NCI-H526 (cell line): ENCODE measurements around the gene FBXL7.

Source experiments
- DNase-seq, 2 experiments: peaks; one replicate each; lab custom pipeline; 2025; lab: John Stamatoyannopoulos, UW

The FBXL7 gene

DNA sequence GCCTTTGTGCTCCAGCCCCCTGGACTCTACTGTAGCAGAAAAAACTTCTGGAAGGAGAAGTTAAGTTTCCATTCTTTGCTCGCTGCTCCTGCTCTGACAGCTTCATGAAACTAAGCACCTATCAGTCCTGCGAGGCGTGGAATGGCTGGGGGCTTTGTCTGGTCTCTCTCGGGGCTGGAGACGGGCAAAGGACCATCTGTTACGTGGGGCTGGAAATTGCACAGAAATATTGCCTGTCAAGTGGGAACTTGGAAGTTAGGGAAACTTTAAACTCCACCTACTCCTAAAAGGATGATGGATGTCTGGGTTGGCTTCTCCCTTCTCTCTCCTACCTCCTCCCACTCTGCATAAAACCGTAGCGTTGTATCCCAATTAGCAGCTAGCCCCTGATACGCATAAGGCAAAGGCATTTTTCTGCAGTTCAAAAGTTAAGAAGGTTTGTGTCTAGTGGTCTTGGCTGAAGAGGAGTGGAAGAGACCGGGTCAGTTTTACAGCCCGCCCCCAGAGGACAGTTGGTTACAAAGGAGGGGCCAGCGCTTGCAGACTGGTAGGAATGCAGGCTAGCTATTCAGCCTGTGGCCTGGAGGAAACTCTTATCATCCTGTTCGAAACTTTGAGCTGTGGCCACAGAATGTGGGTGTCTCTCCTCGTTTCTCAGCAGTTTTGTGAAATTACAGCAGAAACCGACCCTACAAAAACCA is 1.3 kb downstream of the FBXL7 start:
- peak in 1 of 2 experiments; percentile 9 for DNase-seq

DNA sequence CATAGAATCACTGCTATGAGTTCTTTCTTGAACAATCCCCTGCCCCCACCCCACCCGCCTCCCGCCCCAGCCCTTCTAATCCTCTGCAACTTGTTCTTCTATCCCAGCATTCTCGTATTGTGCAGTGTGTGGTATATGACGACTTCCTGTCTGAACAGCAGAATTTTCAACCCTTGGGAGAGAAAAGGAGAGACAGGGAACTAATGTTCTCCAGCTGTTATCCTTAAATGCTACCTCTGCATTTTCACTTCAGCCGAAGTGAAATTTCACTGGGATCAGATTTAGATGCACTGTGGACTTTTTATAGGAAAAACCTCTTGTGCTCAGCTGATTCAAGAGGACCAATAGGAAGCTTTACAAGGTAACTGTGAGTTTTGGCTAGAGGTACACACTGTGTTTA is 2.2 kb downstream of the FBXL7 start:
- DNase-seq = no peak

DNA sequence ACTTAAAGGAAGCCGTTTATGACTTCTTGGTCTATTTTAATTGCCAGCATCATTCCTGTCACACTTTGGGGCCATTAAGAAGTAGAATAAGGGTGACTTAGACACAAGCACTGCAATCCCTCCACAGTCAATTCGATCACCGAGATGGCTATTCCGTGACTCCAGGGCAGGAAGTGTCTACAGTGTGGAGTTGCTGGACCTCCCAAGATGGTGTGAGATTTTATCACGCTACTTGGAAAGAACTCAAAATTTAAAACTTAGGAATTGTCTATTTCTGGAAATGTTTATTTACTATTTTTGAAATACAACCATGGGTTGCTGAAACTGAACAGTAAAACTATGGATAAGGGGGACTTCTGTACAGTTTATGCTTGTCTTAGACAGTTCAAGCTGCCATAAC is 6.2 kb downstream of the FBXL7 start:
- DNase-seq = no peak

DNA sequence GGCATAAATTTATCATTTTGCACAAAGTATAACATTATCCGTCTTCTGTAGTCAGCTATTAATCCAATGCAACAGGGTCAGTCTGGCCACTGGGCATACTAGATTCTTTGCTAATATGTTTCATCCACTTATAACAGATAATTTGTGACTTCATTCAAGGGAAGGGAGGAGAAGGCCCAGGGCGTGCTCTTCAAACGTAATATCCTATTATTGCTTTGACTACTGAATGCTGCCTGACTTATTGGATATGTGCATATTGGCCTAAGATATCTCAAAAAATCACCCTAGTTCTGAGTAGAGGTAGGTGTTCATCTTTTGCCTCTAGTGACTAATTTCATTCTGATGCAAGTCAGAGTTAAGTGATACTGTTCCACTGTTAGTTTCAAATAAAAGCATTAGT is 6.9 kb downstream of the FBXL7 start:
- DNase-seq = no peak

DNA sequence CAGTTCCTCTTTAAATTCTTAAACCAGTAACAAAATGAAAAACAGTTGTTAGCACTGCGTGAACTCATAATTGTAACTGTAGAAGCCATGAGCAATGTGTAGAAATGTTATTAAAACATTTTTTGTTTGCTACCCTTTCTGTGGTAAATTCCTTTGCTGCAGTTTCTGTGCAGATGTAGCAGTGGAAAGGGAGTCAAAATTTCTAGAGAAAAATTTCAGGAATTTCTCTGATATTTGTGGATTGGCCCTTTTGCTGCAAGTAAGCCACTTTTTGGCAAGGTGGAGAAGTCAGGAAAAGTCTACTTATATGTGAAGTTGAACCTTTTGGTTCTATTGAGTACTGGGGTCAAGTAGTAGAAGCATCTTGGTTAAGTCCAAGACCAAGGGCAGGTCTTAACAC is 10.1 kb downstream of the FBXL7 start:
- no peak for DNase-seq

DNA sequence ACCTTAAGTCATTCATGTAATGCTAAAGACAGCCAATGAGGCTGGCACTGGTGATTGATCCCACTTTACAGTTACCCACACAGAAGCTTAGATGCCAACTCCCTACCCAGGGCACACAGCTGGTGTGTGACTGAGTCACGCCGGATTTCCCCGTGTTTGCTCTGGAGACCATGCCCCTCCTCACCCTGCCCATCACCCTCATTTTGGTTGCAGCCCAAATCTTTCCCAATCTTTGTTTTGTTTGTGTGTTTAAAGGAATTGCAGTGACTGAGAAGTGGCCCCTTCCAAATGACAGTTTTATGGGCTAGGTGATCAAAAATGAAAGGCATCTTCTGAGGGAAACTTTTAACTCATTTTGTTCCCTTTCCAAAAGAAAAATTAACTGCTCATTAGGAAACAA is 10.9 kb downstream of the FBXL7 start:
- DNase-seq = no peak

DNA sequence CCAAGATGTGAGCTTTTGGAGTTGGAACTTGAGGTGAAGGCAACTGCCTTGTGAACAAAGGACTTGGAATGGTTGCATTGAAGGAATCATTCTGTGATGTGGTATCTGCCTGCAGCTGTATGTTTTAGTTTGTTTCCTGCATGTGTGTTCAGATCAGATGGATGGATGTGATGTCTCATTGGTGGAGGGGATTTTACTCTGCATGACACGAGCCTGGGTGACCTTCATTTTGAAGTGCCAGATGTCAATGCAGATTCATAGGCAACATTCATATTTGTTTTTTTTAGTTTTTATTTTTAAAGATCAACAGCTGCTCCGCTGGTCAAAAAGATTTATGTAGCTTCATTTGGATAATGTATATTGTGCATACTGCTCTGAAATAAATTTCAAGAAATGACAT is 13.5 kb downstream of the FBXL7 start:
- DNase-seq = no peak

DNA sequence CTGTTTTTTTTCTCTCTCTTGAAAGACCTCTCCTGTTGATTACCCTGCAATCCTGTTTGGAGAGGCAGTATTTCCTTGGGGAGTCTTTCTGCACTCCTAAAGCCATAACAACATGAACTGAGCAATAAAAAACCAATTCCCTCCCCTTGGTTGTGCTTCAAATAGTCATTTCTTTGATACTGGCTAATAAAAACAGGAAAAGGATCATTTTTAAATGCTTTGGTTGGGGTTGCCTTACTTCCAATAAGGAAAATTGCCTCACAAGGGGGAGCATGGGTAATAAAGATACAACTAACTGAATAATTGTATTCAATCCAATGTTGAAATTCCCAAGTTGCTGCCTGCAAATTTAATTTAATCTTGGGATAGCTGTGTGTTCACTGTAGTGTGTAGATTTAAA is 13.9 kb downstream of the FBXL7 start:
- no peak for DNase-seq

DNA sequence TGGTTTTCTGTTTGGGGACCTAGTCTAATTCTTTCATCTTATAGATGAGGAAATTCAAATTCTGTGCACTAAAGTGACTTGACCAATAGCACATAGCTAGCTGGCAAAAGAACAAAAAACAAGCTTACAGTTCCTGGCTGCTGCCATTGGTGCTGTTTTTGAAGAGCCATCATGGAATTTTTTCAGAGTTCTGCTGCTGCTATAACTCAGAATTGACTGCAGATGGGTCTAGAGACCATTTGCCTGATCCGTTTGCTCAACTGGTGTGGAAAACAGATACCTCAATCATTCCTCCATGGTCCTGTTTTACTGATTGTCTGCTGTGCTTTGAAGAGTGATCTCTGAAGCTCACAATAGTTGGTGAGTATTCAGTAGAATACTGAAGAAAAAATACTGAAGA is 15.2 kb downstream of the FBXL7 start:
- DNase-seq = no peak

DNA sequence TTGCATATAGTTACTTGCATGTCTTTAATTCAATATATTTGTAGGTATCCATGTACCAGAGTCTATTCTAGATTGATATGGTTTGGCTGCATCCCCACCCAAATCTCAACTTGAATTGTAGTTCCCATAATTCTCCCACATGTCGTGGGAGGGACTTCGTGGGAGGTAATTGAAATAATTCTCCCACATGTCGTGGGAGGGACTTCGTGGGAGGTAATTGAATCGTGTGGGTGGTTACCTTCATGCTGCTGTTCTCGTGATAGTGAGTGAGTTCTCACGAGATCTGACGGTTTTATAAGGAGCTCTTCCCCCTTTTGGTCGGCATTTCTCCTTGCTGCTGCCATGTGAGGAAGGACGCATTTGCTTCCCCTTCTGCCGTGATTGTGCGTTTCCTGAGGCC is 16.5 kb downstream of the FBXL7 start:
- DNase-seq = no peak

DNA sequence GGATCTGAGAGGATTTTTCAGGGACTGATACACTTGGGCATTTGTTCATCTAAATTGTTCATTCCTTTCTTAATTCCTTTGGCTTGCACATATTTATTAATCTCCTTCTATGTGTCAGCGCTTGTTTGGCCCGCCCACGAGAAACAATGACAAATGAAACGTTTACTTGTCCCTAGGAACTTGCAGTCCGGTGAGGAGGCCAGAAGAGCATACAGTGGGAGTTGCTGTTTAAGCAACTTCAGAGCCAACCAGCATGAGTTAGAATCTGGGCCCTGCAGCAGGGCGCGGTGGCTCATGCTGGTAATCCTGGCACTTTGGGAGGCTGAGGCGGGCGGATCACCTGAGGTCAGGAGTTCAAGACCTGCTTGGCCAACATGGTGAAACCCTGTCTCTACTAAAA is 18.8 kb downstream of the FBXL7 start:
- DNase-seq = no peak

DNA sequence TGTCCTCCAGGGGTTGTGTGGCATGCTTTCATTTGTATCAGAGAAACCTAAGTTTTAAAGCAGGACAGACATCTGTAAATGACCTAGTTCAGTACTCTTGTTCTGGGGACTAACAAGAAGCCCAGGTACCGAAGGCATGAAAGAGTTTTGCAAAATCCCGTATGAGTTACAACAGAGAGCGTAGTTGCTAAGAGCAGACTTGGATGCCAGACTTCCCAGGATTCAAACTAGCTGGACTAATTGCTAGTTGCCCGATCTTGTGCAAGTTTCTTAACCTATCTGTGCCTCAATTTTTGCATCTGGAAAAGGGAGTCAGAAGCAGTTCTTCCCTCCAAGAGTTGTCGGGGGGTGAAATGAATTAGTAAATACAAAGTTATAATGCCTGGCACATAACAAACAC is 20.9 kb downstream of the FBXL7 start:
- DNase-seq = no peak

DNA sequence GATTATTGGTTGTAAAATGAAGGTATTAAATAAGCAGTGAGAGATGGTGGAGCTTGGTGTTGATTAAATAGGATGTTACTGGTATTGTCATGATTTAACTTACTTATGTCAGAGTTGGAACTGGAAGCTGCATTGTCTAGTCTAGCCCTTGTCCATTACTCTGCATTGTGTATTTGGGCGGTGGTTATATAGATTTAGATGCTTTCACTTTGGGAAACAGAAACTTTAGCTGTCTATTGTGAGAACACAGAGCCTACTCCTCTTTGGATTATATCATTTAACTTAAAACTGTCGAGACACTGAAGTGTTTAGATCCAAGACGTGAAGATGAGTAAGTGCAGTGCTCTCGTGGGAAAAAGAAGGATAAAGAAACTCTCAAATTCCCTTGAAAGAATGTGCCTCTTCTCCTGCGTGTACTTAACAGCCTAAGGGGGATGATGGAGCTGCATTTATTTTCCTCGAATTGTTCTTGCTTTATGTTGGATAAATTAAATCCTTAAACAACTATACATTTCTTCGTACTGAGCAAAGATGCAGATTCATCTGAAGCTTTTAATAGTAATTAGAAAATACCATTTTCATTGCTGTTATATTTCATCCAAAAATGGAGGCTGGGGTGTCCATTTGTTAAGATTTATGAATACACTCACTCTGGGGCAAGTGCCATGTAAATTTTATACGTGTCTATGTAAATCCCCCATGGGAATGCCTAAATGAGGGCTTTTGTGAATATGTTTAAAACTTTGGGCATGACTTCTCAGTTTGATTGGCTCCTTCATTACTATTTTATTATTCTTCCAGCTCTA is 21.6 kb downstream of the FBXL7 start:
- DNase-seq = no peak

DNA sequence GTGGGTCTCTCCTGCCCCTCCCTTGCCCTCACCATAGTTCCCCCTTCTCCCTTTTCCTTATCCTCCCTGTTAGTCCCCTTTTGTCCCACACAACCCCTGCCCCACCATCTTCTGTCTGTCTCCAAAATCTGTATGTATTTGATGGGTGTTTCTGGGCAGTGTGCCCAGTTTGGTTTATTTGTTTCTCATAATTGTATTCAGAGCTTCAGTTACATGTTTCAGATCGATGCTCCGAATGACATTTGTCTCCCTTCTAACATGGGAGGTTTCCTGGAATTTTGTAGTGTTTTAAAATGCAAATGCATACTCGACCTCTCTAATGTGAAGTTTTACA is 22.2 kb downstream of the FBXL7 start:
- DNase-seq = no peak

DNA sequence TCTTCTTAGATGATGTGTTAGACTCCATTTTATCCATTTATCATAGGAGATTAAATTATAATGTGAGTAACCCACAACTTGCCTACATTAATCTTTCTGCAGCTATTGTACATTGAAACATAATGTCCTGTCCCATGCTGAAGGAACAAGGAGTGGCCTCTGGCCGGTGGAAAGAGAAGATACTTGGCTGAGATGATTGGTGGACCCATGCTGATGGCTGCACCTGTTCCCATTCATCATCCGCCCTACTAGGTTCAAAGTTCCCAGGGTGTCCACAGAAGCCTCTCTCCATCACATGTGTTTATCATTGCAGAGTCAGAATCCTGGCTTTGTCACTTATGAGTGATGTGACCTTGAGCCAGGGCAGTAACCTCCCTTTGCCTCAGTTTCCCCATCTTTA is 24.7 kb downstream of the FBXL7 start:
- DNase-seq = no peak

DNA sequence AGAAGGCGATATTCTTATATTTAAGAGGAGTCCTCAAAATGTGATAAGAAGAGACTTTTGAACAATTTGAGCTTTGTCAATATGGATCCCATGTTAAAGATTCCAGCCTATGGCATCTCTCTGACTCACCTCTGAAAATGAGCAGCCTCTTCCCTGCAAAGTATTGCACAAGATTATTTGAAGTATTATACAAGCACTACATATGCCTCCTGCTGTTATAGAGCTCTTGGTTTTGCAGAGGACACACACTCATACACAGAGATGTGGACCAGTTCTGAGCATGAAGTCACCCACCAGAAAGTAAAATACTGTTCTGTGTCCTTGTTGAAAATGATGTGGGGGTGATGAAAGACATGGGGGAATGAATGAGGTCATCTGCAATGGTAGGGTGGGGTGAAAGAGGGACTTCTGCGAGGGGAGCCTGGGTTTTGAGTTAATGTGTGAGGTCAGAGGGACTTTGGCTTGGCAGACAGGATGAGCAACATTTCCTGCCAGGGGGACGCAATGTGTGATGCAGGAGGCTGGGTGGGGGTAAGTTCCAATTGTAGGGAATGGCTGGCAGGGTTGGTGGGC is 25.8 kb downstream of the FBXL7 start:
- DNase-seq = no peak

DNA sequence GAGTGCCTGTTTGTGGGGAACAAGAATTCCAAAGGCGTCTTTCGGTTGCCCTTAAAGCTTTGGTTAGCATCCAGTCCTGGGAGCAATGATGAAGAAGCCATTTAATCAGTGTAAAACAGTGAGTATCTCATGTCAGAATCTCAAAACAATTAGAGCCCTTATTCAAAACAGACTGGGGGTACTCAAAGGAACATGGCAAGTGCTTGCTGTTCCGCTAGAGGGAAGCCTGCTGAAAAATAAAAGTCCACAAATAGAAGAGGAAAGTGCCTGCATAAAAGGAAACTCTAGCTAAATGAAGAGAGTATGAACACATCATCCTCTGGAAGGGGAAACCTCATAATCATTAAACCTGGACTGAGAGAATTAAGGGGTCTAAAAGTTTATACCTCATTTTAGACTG is 26.4 kb downstream of the FBXL7 start:
- DNase-seq = no peak

DNA sequence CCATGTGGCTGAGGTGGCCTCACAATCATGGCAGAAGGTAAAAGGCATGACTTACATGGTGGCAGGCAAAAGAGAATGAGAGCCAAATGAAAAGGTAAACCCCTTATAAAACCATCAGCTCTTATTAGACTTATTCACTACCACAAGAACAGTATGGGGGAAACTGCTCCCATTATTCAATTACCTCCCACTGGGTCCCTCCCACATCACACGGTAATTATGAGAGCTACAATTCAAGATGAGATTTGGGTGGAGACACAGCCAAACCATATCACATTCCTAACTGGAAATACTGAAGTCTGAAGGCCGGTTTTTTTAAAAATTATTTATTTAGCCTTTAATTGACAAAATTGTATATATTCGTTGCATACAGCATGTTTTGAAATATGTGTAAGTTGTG is 28.5 kb downstream of the FBXL7 start:
- no peak for DNase-seq

DNA sequence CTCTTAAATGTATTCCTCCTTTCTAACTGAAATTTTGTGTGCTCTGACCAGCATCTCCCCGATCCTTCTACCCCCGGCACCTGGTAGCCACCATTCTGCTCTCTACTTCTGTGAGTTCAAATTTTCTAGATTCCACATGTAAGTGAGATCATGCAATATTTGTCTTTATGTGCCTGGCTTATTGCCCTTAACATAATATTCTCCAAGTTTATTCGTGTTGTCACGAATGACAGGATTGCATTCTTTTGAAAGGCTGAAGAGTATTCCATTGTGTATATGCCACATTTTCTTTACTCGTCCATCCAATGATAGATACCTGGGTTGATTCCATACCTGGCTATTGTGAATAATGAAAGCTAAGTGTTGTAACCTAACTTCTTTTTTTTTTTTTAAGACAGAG is 29.0 kb downstream of the FBXL7 start:
- DNase-seq = no peak

DNA sequence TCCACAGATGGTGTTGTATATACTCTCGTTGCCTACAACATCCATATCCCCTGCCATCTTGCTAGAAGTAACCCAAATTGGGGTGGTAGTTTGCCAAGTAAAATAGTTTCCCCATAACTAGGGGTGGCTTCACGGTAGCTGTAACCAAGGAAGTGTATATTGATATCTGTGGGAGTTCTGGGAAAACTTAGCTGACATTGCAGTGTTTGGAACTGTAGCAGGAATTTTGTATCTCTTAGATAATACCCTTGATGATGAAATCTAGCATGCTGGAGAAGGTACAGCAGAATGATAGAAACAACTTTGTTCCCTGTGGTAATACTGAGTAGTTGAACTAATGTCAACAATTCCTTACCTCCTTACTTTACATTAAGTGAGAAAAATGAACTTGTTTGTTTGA is 29.8 kb downstream of the FBXL7 start:
- DNase-seq = no peak

DNA sequence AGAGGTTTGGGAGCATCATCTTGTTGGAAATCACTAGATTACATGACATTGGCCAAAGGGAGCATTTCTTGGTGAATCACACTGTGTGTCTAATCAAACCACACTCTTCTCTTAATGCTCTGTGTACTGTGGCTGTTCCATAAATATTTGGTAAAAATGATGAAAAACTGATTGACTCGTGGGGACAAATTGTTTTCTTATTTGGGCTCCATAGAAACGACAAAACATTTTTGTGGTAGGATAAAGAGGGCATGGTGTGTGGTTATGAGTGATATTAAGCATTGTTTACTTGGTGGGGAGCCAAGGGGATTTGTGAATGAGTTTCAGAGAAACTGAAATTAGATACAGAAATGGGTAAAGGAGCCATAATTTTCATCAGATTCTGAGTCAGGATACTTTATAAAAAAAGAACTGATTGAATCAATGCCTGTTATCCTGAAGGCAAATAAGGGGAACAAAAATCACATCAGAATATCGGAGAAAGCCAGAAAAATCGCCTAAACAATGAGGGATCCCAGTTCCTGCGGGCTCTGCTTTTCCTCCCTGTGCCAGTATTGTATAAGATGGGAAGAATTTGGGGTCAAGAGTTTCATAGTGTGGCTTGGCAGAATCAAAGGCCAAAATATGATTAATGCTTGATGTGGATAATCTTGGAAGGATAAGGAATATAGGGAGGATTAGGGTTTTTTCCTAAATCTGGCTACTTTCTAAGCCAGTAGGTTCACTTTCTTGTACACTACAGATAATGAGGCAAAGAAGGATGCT is 33.3 kb downstream of the FBXL7 start:
- no peak for DNase-seq

DNA sequence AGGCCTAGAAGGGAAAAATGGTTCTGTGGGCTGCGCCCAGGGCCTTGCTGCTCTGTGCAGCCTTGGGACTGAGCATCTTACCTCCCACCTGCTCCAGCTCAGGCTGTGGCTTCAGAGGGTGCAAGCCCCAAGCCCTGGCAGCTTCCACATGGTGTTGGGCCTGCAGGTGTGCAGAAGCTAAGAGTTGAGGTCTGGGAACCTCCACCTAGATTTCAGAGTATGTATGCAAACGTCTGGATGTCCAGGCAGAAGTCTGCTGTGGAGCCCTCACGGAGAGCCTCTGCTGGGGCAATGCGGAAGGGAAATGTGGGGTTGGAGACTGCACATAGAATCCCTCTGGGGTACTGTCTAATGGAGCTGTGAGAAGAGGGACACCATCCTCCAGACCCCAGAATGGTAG is 36.0 kb downstream of the FBXL7 start:
- no peak for DNase-seq

DNA sequence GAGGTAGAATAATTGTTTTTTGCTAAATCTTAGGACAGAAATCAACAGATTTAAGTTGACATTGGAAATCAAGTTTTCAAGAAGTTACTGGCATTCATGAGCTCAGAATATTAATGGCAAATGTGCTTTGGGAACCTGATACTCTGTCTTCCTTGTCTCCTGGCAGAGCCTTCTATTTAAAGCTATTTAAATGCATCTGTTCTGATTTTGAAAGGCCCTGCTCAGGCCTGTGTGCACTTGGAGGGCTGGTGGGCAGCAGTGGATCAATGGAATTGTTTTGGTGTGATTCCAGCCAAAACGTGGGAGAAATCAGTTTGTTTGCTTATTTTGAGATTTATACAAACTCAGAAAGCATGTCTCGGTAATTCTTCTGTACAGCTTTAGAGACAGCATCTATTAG is 38.5 kb downstream of the FBXL7 start:
- DNase-seq = no peak
